OCI-M2 (cell line): ENCODE results near the gene TMEFF1.
"Not testable (repeated sequence)": the region's sequence is repeated elsewhere in the genome, so short reads cannot be mapped to it uniquely, and the experiment has no call there.

Experiments used
- DNase-seq: peaks from one replicate; lab custom pipeline; 2025; ENCODE audit not compliant: unreplicated experiment; lab: John Stamatoyannopoulos, UW

The TMEFF1 gene

DNA sequence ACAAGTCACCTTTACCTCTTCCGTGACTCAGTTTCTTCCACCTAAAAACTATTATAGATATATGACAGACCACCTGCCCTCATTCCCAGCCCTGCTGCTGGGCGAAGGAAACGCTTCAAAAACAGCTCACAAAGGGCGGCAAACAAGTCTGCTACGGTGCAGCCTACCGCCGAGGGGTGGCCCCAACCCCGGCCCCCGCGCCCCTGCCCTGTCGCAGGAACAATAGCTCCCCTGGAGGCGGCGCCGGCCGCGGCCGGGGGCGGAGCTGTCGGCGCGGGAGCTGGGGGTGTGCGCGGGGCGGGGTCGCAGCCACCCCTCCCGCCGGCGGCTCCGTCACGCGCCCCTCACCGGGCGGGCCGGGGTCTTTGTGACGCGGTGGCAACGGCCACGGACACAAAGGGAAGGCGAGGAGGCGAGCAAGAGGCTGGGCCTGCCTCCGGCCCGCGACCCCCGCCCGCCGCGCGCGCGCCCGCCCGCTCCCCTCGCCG, at the start of gene TMEFF1:
Gene TMEFF1 (plus strand): TSS at position 362 of the 488 bp plus-strand sequence. CDS start 396 bp downstream, outside the sequence.
- DNase-seq: no peak

GRCh38 chr9:100425758-100426157, 47.2 kb upstream of the TMEFF1 start:
- DNase-seq: no peak

- DNase-seq: no peak
Measured at GRCh38 chr9:100426189-100426529, 46.8 kb upstream of the TMEFF1 start.

DNA sequence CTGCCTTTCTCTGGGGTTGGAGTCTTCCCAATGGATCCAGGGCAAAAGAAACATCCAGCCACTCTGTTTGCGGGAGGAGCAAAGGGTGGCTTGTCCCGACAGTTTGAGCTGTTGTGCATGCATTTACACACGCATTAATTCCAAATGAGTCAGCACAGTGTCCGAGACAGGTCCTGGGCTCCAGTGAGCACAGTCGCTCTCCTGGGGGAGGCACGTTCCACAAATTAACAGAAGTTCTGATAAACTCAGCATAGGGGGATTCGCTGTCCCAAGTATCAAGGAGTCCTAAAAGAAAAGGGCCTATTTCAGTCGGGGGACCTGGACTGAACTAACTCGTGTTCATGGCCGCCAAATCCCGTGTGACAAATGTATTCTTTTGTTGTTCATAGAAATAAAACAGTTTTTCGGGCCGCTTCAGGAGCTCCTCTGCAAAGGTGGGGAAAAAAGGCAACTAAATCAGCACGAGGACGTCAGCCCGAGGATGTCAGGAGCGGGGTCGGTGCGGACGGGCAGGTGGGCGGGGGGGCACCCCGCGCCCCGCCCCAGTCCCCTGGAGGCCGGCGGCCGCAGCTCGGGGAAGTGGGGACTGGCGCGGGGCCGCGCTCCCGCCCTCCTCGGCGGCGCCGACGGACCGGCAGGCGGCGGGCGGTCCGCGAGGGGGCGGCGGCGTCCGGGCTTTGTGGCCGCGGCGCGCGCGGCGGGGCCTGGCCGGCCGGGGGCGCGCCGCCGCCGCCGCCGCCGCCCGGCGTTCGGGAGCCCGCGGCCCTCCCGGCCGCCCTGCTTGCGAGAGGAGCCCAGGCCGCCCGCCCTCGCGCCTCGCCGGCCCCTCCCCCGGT, 46.2 kb upstream of the TMEFF1 start, which contains the start of gene MSANTD3:
Gene MSANTD3 (plus strand): TSS at position 614 of the 836 bp plus-strand sequence. CDS start 14,796 bp downstream, outside the sequence.
- DNase-seq: no peak

DNA sequence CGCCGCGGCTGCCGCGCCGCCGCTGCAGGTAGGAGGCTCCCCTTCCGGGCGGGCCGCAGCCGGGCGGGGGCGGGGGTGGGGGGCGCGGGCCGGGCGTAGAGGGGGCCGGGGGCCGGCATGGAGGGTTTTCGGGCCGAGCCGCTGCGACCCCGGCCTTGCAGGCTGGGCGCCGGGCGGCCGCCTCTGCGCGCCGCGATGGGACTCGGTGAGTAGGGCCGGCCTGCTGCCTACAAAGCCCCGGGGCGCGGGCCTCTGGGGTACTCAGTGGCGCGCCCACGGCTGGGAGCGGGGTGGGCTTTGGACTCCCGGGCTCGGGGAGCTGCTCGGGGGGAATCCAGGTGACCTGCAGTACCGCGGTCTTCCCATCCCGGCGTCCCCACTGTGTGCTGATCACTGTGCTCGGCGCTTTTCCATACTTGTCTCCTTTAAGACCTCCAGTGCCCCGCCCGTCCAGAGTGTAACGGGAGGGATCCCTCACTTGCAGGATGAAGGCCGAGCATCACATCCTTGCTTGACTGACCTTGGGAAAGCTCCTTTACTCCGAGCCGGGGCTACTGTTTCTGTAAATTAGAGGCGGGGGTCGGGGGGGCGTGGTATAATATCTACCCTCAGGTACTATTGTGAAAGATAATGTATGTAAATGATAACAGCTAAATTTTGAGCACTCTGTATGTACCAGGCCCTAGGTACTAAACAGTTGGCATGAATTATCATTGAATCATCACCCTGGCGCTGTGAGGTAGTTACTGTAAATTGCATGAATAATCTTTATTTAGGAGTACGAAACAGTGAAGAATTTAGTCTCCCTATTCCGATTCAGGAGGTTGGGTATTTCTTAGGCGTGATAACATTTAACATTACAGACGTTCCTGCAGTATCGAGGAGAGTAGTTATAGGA, 45.3 kb upstream of the TMEFF1 start:
- DNase-seq: no peak

GRCh38 chr9:100428871-100429654, 43.9 kb upstream of the TMEFF1 start:
- no peak for DNase-seq

- no peak for DNase-seq
Measured at GRCh38 chr9:100430286-100430940, 42.5 kb upstream of the TMEFF1 start.

DNA sequence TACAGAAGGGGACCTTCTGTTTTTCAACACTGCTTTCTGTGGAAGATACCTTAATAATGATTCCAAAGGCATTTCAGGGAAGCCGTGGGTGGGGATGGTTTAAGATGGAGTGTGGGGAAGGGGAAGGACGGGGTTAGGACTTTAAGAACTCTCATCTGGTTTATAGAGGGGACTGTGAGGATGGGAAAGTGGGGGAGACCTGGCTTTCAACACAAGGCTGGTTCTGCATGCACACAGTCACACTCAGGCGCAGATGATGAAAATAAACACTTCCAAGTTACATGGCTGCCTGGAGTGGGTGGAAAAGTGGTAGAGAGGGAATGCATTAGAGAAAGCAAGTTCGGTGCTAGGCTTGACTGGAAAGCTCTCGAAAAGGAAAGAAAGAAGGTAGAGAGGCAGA, 41.1 kb upstream of the TMEFF1 start:
- no peak for DNase-seq

DNA sequence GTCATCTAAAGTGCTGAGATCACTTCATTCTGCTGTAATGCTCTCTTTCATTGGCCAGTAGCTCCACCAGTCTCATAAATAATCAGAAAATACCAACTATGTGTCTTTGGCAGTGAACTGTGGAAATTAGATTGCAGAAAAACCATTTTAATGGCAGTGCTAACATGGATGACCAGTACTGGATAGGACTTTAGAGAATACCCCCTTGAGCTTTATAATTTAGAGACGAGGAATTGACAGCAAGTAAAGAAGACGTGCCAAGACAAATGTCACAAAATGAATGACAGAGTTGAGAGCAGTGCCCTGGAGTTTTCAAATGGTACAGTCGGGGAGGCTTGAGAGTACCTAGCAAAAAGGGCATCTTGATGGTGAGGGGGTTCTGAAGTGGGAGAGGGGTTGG, 40.2 kb upstream of the TMEFF1 start:
- DNase-seq: no peak

DNA sequence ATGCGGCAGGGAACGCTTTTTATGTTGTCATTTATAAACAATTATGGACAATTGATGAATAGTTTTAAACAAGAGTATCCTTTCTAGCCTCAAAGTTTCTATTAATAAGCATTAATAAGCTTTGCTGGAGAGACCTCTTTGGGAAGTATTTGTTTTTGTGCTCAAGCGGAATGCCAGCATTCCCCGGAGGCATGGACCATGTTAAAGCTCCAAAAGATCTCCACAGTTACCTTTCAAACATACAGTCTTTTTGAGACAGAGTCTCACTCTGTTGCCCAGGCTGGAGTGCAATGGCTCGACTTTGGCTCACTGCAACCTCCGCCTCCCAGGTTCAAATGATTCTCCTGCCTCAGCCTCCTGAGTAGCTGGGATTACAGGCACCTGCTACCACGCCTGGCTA, 36.4 kb upstream of the TMEFF1 start:
- DNase-seq: no peak

DNA sequence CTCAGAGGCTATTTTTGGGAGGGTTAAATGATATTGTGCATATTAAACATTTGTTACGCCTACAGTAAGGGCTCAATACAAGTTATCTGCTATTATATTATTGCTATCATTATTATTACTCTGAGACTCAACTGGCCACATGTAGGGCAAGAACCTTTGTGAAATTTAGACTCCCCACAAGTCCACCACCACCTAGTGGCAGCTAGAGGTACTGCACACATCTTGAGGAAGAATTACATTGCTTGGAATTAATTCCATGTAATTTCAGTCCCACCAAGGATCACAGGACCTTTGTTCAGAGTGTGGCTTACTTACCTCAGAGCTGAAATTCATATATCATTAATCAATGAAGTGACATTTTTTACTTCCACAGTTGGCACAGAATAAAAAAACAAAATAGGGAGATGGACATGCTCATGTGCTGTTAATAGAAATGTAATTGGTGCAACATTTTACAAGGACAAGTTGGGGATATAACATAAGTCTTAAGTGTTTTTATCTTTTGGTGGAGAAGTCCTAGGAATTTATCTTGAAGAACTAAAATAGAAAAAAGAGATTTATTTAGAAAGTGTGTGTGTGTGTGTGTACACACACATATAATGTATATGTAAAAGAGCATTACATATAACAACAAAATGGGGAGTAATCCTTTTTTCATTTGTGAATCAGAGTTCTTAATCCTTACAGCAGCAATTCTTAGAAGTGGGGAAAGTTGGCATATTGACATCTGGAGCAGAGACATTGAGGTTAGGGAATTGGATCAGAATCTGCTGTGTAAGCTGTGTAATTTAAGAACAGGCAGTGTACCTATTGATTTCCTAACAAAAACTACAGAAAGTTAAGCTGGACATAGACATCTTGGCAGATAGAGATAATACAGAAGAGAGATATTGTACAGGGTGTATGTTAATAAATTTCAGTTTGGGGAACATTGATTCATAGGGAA, 34.8 kb upstream of the TMEFF1 start:
- peak; percentile 17 for DNase-seq

- DNase-seq: no peak
Measured at GRCh38 chr9:100440071-100440470, 32.9 kb upstream of the TMEFF1 start.

DNA sequence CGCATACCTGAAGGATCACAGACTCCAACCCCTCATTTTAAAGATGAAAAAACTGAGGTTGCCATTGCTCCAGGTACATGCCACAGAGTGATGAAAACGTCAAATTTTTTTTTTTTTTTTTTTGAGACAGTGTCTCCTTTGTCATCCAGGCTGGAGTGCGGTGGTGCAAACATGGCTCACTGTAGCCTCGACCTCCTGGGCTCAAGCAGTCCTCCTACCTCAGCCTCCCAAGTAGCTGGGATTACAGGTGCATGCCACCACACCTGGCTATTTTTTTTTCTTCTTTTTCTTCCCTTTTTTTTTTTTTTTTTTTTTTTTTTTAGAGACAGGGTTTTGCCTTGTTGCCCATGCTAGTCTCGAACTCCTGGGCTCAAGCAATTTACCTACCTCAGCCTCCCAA, 32.5 kb upstream of the TMEFF1 start:
- DNase-seq: not testable (repeated sequence)

DNA sequence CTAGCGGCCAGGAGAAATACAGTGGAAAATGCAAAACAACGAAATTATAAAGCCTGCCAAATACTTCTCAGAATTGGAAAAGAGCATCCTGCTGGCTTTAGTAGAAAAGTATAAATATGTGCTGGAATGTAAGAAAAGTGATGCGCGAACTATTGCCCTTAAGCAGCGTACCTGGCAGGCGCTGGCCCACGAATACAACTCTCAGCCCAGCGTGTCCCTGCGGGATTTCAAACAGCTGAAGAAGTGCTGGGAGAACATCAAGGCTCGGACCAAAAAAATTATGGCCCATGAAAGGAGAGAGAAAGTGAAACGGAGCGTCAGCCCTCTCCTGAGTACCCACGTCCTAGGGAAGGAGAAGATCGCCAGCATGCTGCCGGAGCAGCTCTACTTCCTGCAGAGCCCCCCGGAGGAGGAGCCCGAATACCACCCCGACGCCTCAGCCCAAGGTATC, 31.0 kb upstream of the TMEFF1 start:
- DNase-seq: no peak

DNA sequence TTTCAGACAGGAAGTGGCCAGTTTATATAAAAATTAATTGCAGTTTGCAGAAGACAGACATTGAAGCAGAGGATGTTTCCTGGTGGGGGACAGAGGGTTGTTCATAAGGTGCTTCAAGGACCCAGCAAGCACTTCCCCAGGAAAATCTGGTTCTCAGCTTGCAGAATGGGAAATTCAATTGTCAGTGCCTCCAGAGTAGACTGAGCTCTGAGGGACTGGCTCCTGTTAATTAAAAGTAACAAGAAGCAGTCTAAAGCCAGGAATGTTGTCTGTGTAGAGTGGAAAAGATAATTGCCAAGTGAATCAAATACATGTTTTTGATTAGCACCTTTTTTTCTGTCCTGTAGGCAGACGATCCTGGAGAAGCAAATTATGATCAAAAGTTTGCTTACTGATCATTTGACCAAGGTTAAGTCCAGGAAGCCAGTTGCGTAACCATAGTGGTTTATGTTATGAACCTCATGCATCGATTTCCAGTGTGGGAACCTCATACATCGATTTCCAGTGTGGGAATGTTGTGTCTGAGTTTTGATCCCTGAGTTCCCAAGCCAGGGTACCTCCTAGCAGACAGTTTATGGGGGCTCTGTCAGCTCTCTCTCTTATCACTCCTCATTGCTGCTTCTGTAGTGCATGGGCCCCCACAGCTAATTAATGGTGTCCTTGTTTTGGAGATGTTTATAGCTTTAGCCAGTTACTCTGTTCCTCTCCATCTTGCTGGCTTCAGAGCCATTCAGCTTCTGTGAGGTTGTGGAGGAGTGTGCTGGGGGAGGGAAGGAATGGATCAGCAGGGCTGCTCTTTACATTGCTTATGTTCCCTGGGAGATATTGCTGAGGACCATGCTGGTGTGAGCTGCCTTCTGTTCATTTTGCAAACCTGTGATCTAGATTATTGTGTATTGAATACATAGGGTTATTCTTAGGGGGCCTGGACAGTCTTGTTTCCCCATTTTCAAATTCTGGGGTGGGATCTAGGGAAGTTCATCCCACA, 28.9 kb upstream of the TMEFF1 start:
- DNase-seq: no peak

- no peak for DNase-seq
Measured at GRCh38 chr9:100445161-100445902, 27.6 kb upstream of the TMEFF1 start.

DNA sequence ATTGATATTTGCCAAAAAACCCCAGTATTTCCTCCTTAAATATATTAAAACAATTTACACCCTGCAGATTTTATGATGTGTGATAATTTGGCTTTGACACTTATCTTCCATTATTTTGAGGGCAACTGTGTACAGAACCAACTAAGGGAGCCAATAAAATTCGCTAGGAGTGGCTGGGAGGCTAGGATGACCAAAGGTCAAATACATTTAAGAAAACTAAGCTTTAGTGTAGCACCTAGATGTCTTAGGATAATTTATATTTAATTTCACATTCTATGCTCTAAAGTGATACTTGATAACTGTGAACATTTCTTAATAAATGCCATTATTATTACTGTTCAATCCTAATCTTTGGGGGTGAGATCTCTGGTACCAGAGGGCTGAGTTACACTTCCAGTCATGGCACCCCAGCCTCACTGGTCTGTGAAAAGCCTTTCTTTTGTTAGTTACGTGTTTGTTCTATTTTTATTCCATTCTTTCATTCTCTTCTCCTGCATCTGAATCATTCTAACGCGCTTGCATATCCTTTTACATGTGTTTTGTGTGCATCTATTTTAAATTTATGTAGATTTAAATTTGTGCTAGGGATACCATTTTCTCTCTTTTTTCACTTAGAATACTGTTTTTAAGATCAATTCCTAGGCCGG, 26.9 kb upstream of the TMEFF1 start:
- DNase-seq: no peak
